ENCODE data around the gene INHBB. TPM values are rescaled to one million over a fixed set of nuclear protein-coding genes. Genes with fewer than 3 reads are reported as not detected.

Gene INHBB
- total and polyA plus RNA-seq, 12 donors: 0.89 to 9.2 (median 3.5) TPM

- Histone ChIP-seq H3K4me1 (peaks cover 8 to 54% (median 27%) of the 10 kb centered on the region in 9 donors), H3K36me3 (no peaks in the 10 kb centered on the region), H3K9me3 (no peaks in the 10 kb centered on the region), H3K4me3 (no peak overlapping the region), H3K27me3 (peaks cover 12 to 92% (median 58%) of the 10 kb centered on the region in 7 donors), H3K27ac (no peak overlapping the region)
- 39 to 66% methylated on average over 7 of the region's 7 CpGs for WGBS, 2 donors
- ATAC-seq (no peak), DNase-seq (no peak)
- TF ChIP-seq CTCF (IDR thresholded peaks at IDR 0.05): no peak
- intact Hi-C loops (cut with DNase I): loop anchor here (2.0 to 10.0 kb wide), 13 partner anchors 100 to 743 kb away; no protein-coding TSS in a partner anchor
Measured at GRCh38 chr2:120341977-120342376, 4.0 kb upstream of the INHBB start.

GRCh38 chr2:120342446-120342845 lies 3.5 kb upstream of the INHBB start:
- no peaks in the 10 kb centered on the region for H3K9me3 ChIP-seq
- H3K36me3 ChIP-seq: no peaks in the 10 kb centered on the region
- no peak overlapping the region for H3K27ac ChIP-seq
- DNase-seq: no peak
- WGBS, 2 donors: 27 to 29% methylated on average over 6 to 7 of the region's 7 CpGs
- no peak for ATAC-seq
- TF ChIP-seq CTCF (IDR thresholded peaks at IDR 0.05): no peak
- no peak overlapping the region for H3K4me3 ChIP-seq
- peaks cover 10 to 58% (median 32%) of the 10 kb centered on the region in 9 donors for H3K4me1 ChIP-seq
- peaks cover 12 to 92% (median 63%) of the 10 kb centered on the region in 7 donors for H3K27me3 ChIP-seq
- intact Hi-C loops (cut with DNase I): loop anchor here (2.0 to 10.0 kb wide), 13 partner anchors 100 to 742 kb away; no protein-coding TSS in a partner anchor

- H3K27me3 ChIP-seq: peaks cover 12 to 92% (median 67%) of the 10 kb centered on the region in 7 donors
- ATAC-seq: peak in 4 of 8 donors; percentile 1 to 21 (median 6)
Measured at GRCh38 chr2:120343100-120343432, 2.9 kb upstream of the INHBB start.

GRCh38 chr2:120343433-120344105 lies 2.4 kb upstream of the INHBB start:
- Histone ChIP-seq H3K4me3 (peak overlapping the region in 9 of 10 donors; percentile 26 to 63 (median 50)), H3K36me3 (no peaks in the 10 kb centered on the region), H3K9me3 (no peaks in the 10 kb centered on the region), H3K27me3 (peaks cover 12 to 90% (median 72%) of the 10 kb centered on the region in 7 donors), H3K4me1 (peaks cover 13 to 51% (median 36%) of the 10 kb centered on the region in 9 donors), H3K27ac (peak overlapping the region in 3 of 10 donors; percentile 56 to 83 (median 65))
- DNase-seq (peak; percentile 78 to 84), ATAC-seq (peak; percentile 82 to 95 (median 91))
- intact Hi-C loops (cut with DNase I): loop anchor here (1.0 to 10.0 kb wide), 16 partner anchors 99 to 741 kb away; no protein-coding TSS in a partner anchor
- WGBS, 2 donors: 4 to 5% methylated on average over 39 to 43 of the region's 43 CpGs
- peak; percentile 70 to 96 (median 85) for TF ChIP-seq CTCF (IDR thresholded peaks at IDR 0.05)

More at GRCh38 chr2:120343100-120343432, 2.9 kb upstream of the INHBB start:
- H3K4me1 ChIP-seq: peaks cover 13 to 56% (median 36%) of the 10 kb centered on the region in 9 donors
- WGBS, 2 donors: 21 to 28% methylated on average over 5 of the region's 5 CpGs
- no peak overlapping the region for H3K27ac ChIP-seq
- no peak for TF ChIP-seq CTCF (IDR thresholded peaks at IDR 0.05)
- no peak for DNase-seq
- intact Hi-C loops (cut with DNase I): loop anchor here (1.0 to 10.0 kb wide), 16 partner anchors 99 to 742 kb away; no protein-coding TSS in a partner anchor
- H3K4me3 ChIP-seq: peak overlapping the region in 5 of 10 donors; percentile 35 to 63 (median 55)
- H3K36me3 ChIP-seq: no peaks in the 10 kb centered on the region
- H3K9me3 ChIP-seq: no peaks in the 10 kb centered on the region

Data from heart right ventricle (tissue), 16 donors.